Uterus (tissue), 2 donors: ENCODE data around the gene IFI27L2.

Experiments
- POLR2A ChIP-seq, 2 donors: fragments of 450-650 bp; IDR thresholded peaks; one replicate each; pipeline ENCODE4 v1.6.1; 2016; ENCODE audit warnings: antibody characterized with exemption in 2 of 2, mild to moderate bottlenecking in 1 of 2, moderate library complexity in 1 of 2
- TF ChIP-seq, protein P1 (sequence below), 4 experiments: fragments of 200-600 bp in 2 of 4; fragments of 450-650 bp in 2 of 4; sonication (generic) in 2 of 4; IDR thresholded peaks; one replicate each; pipeline ENCODE4 v1.5.1; 2016 to 2019; ENCODE audit warnings: antibody characterized with exemption in 4 of 4, mild to moderate bottlenecking in 2 of 4, moderate library complexity in 1 of 4

DNA sequence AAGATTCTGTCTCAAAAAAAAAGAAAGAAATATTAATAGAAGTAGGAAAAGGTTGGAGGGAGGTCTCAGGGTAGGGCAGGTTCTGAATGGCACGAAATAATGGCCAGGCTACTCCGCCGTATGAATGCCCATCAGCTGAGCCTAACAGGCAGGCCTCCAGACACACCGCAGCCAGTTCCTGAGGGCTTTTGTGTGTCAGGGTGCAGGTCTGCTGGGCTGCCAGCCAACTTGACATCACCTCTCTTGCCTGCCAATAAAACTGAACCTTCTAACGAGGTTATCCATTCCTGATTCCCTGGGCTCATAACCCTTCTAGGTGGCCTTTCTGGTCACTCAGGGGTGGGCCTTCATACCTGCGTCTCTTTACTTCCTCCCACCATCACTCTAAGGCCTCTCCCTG lies 15.9 kb downstream of the IFI27L2 start:
- TF ChIP-seq, protein P1, sequence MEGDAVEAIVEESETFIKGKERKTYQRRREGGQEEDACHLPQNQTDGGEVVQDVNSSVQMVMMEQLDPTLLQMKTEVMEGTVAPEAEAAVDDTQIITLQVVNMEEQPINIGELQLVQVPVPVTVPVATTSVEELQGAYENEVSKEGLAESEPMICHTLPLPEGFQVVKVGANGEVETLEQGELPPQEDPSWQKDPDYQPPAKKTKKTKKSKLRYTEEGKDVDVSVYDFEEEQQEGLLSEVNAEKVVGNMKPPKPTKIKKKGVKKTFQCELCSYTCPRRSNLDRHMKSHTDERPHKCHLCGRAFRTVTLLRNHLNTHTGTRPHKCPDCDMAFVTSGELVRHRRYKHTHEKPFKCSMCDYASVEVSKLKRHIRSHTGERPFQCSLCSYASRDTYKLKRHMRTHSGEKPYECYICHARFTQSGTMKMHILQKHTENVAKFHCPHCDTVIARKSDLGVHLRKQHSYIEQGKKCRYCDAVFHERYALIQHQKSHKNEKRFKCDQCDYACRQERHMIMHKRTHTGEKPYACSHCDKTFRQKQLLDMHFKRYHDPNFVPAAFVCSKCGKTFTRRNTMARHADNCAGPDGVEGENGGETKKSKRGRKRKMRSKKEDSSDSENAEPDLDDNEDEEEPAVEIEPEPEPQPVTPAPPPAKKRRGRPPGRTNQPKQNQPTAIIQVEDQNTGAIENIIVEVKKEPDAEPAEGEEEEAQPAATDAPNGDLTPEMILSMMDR (IDR thresholded peaks at IDR 0.05) = no peak
- no peak for TF ChIP-seq POLR2A (IDR thresholded peaks at IDR 0.05)
